AG04449 (cell line): ENCODE measurements around the gene RNF20.
"Not testable (repeated sequence)": the region's sequence is repeated elsewhere in the genome, so short reads cannot be mapped to it uniquely, and the experiment has no call there.

ENCODE experiments used
- CTCF ChIA-PET: fragments of 350-600 bp; formaldehyde crosslinking; extraction: SDS; loops from one replicate; lab custom pipeline; 2021; ENCODE audit warnings: antibody characterized with exemption; lab: Yijun Ruan, JAX
- POLR2A ChIA-PET: fragments of 400-600, 350-600 bp; formaldehyde crosslinking; extraction: SDS; loops from one replicate; lab custom pipeline; 2020; ENCODE audit warnings: antibody characterized with exemption, inconsistent platforms; lab: Yijun Ruan, JAX
- DNase-seq: peaks from one replicate; pipeline ENCODE4 v3.0.0-alpha.2; 2010; ENCODE audit warnings: low read depth, low spot score
- H3K4me3 ChIP-seq: 2 replicates; pipeline ENCODE4 v1.5.1; 2011; ENCODE audit warnings: low read depth, mild to moderate bottlenecking, control low read depth, low read length
- TF ChIP-seq, protein P1 (sequence below): IDR thresholded peaks from one replicate; pipeline ENCODE4 v1.5.1; 2011; ENCODE audit warnings: mild to moderate bottlenecking, moderate library complexity, low read length, control low read depth, inconsistent platforms; ENCODE audit not compliant: insufficient read depth; ENCODE audit errors: missing control alignments

Gene RNF20

DNA sequence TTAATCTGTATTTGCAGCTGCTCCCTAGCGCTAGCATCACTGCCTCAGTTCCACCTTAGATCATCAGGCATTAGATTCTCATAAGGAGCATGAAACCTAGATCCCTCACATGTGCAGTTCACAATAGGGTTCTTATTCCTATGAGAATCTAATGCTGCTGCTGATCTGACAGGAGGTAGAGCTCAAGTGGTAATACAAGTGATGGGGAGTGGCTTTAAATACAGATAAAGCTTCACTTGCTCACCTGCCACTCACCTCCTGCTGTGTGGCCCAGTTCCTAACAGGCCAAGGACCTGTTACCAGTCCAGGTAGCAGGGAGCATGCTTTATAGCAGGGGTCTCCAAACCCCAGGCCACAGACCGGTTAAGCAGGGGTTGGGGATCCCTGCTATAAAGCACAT is 22.6 kb upstream of the RNF20 start:
- POLR2A ChIA-PET: no interaction called here
- CTCF ChIA-PET: interaction anchor here (1.4 kb wide), 1 partner anchor 19 kb away, joined by 3 read pairs; no protein-coding TSS in a partner anchor
- no peak overlapping the region for H3K4me3 ChIP-seq
- DNase-seq: no peak
- TF ChIP-seq, protein P1, sequence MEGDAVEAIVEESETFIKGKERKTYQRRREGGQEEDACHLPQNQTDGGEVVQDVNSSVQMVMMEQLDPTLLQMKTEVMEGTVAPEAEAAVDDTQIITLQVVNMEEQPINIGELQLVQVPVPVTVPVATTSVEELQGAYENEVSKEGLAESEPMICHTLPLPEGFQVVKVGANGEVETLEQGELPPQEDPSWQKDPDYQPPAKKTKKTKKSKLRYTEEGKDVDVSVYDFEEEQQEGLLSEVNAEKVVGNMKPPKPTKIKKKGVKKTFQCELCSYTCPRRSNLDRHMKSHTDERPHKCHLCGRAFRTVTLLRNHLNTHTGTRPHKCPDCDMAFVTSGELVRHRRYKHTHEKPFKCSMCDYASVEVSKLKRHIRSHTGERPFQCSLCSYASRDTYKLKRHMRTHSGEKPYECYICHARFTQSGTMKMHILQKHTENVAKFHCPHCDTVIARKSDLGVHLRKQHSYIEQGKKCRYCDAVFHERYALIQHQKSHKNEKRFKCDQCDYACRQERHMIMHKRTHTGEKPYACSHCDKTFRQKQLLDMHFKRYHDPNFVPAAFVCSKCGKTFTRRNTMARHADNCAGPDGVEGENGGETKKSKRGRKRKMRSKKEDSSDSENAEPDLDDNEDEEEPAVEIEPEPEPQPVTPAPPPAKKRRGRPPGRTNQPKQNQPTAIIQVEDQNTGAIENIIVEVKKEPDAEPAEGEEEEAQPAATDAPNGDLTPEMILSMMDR: no peak

- H3K4me3 ChIP-seq: no peak overlapping the region
- CTCF ChIA-PET: interaction anchor here (0.8 to 3.1 kb wide), 7 partner anchors 9 to 68 kb away, joined by 3 to 18 read pairs (median 4); a partner anchor contains a TSS
- POLR2A ChIA-PET: no interaction called here
- DNase-seq: no peak
- TF ChIP-seq, protein P1: no peak
Observed at GRCh38 chr9:101512116-101512515, 21.5 kb upstream of the RNF20 start.

DNA sequence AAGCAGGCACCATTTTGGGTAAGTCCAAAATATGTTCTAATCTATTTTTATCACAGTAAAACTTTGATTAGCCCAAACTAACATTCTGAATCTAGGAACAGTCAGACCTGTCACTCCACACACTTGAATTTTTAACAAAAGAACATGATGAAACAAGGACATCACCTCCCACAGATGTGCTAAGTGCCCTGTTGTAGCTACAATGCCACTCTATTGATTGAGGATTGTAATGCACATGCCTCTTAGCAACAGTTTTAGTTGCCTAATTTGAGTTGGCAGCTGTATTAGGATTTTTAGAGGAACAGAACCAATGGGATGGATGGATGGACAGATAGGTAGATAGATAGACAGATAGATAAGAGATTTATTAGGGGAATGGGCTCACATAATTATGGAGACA is 20.3 kb upstream of the RNF20 start:
- DNase-seq: no peak
- ChIA-PET POLR2A (interaction anchor here (1.7 kb wide), 1 partner anchor 26 kb away, joined by 4 read pairs; a partner anchor contains a TSS), CTCF (interaction anchor here (1.1 to 3.1 kb wide), 5 partner anchors 8 to 55 kb away, joined by 3 to 18 read pairs (median 6); a partner anchor contains a TSS)
- TF ChIP-seq, protein P1: no peak
- H3K4me3 ChIP-seq: no peak overlapping the region

GRCh38 chr9:101514071-101514470 is 19.6 kb upstream of the RNF20 start:
- H3K4me3 ChIP-seq: no peak overlapping the region
- TF ChIP-seq, protein P1: no peak
- POLR2A ChIA-PET: interaction anchor here (1.7 kb wide), 1 partner anchor 27 kb away, joined by 4 read pairs; a partner anchor contains a TSS
- DNase-seq: no peak
- CTCF ChIA-PET: interaction anchor here (0.8 to 3.1 kb wide), 5 partner anchors 9 to 65 kb away, joined by 3 to 18 read pairs (median 4); no protein-coding TSS in a partner anchor

- ChIA-PET POLR2A (no interaction called here), CTCF (interaction anchor here (1.0 to 27.2 kb wide), 6 partner anchors 9 to 54 kb away, joined by 4 to 975 read pairs (median 4); no protein-coding TSS in a partner anchor)
- H3K4me3 ChIP-seq: no peak overlapping the region
- TF ChIP-seq, protein P1: no peak
- DNase-seq: no peak
Observed at GRCh38 chr9:101516655-101517054, 17.0 kb upstream of the RNF20 start.

GRCh38 chr9:101518489-101518888 is 15.2 kb upstream of the RNF20 start:
- DNase-seq, H3K4me3 ChIP-seq, POLR2A ChIA-PET: not testable (repeated sequence)
- CTCF ChIA-PET: interaction anchor here (1.7 to 27.2 kb wide), 4 partner anchors 12 to 56 kb away, joined by 4 to 975 read pairs (median 8); no protein-coding TSS in a partner anchor
